DMS53 treated with DMSO at 0.1 percent for 48 hours (cell line): ENCODE measurements around the gene FAM131A.

ENCODE experiments used
- DNase-seq: peaks from one replicate; lab custom pipeline; 2025; ENCODE audit not compliant: unreplicated experiment; lab: John Stamatoyannopoulos, UW

FAM131A gene

GRCh38 chr3:184373422-184373821, 36.0 kb downstream of the FAM131A start:
- no peak for DNase-seq

- DNase-seq, result no peak
These were observed 38.5 kb downstream of the FAM131A start for GRCh38 chr3:184375747-184376461.

GRCh38 chr3:184377374-184377773, 40.0 kb downstream of the FAM131A start:
- peak; percentile 37 for DNase-seq

GRCh38 chr3:184377882-184378445, 40.6 kb downstream of the FAM131A start, which contains the start of gene THPO:
TSS of gene THPO (minus strand) at chr3:184378207. CDS start at chr3:184376259, 1,948 bp downstream.
- peak; percentile 37 for DNase-seq

GRCh38 chr3:184378651-184379357, 41.4 kb downstream of the FAM131A start:
- no peak for DNase-seq

GRCh38 chr3:184379358-184380184, 42.2 kb downstream of the FAM131A start, which contains the start of gene CHRD:
TSS of gene CHRD (plus strand) at chr3:184380054. CDS start at chr3:184380319, 265 bp downstream.
- DNase-seq, result no peak

- no peak for DNase-seq
These were observed 42.8 kb downstream of the FAM131A start for GRCh38 chr3:184380185-184380626.

- DNase-seq, result no peak
These were observed 43.3 kb downstream of the FAM131A start for GRCh38 chr3:184380627-184381260.

GRCh38 chr3:184381261-184382224, 44.1 kb downstream of the FAM131A start:
- DNase-seq, result no peak

- no peak for DNase-seq
These were observed 45.1 kb downstream of the FAM131A start for GRCh38 chr3:184382326-184383032.

- DNase-seq, result no peak
These were observed 45.8 kb downstream of the FAM131A start for GRCh38 chr3:184383033-184383740.

- no peak for DNase-seq
These were observed 46.9 kb downstream of the FAM131A start for GRCh38 chr3:184384342-184384741.

- no peak for DNase-seq
These were observed 47.5 kb downstream of the FAM131A start for GRCh38 chr3:184384856-184385422.

GRCh38 chr3:184386047-184386806, 48.8 kb downstream of the FAM131A start:
- no peak for DNase-seq

GRCh38 chr3:184387174-184387714, 49.8 kb downstream of the FAM131A start:
- no peak for DNase-seq

- no peak for DNase-seq
These were observed 51.0 kb downstream of the FAM131A start for GRCh38 chr3:184388164-184388935.
